Activated T-cell treated with anti-CD3 and anti-CD28 coated beads, Interleukin-2, amount 50 U/mL, for 24 hours (primary cell): ENCODE results near the gene MAEL.
"Not testable (repeated sequence)": the region's sequence is repeated elsewhere in the genome, so short reads cannot be mapped to it uniquely, and the experiment has no call there.

Experiments used
- DNase-seq: peaks from one replicate; pipeline ENCODE4 v3.0.0-alpha.2; 2020
- H3K27ac Mint-ChIP-seq: 2 replicates; pipeline ENCODE4 v1.8.0; 2020; ENCODE audit warnings: mild to moderate bottlenecking, mixed read lengths
- H3K27me3 Mint-ChIP-seq: 2 replicates; pipeline ENCODE4 v1.8.0; 2020; ENCODE audit warnings: mixed read lengths
- H3K36me3 Mint-ChIP-seq: 2 replicates; pipeline ENCODE4 v1.8.0; 2020; ENCODE audit warnings: low read depth, mixed read lengths
- H3K4me1 Mint-ChIP-seq: 2 replicates; pipeline ENCODE4 v1.8.0; 2020; ENCODE audit warnings: low read depth, mixed read lengths
- H3K4me3 Mint-ChIP-seq: 2 replicates; pipeline ENCODE4 v1.8.0; 2020; ENCODE audit warnings: mild to moderate bottlenecking, moderate library complexity, mixed read lengths
- H3K9me3 Mint-ChIP-seq: 2 replicates; pipeline ENCODE4 v1.8.0; 2020; ENCODE audit warnings: mixed read lengths

The MAEL gene

DNA sequence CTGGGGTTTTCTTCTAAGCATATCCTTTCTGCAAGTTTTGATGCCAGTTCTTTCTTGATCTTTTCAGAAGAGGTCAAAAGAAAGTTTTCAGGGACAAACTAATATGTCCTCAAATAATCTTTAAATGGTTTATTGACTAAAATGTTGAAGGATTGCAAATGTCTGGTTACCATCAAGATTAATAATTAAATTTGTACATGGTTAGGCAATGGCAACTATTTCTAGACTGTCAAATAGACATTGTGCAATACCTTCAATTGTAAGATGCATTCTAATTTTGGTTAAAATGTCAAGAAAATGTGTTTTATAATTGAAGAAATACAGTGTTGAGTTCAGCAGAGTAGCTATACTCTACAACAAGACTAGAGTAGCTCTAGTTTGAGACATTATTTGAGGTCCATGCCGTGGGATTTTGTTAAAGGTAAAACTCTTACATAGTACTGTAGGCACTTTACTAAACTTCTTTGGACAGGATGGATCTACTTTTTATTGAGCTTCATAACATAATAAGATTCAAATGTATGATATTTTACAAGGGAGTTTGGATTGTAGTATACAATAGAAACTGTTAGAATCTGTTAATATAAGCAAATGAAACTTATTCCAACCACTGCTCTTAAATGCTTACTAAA is 22.6 kb downstream of the MAEL start:
- Mint-ChIP-seq H3K4me3 (no peak overlapping the region), H3K9me3 (no peaks in the 10 kb centered on the region), H3K36me3 (no peaks in the 10 kb centered on the region), H3K27me3 (peaks cover 33% of the 10 kb centered on the region), H3K4me1 (peaks cover 5% of the 10 kb centered on the region), H3K27ac (no peak overlapping the region)
- DNase-seq: no peak

- H3K27me3 Mint-ChIP-seq: peaks cover 33% of the 10 kb centered on the region
- DNase-seq: no peak
- no peaks in the 10 kb centered on the region for H3K9me3 Mint-ChIP-seq
- no peak overlapping the region for H3K4me3 Mint-ChIP-seq
- H3K4me1 Mint-ChIP-seq: peaks cover 5% of the 10 kb centered on the region
- no peak overlapping the region for H3K27ac Mint-ChIP-seq
- no peaks in the 10 kb centered on the region for H3K36me3 Mint-ChIP-seq
Measured at GRCh38 chr1:167012570-167012969, 23.5 kb downstream of the MAEL start.

- Mint-ChIP-seq H3K4me1 (peaks cover 5% of the 10 kb centered on the region), H3K27ac (no peak overlapping the region), H3K9me3 (no peaks in the 10 kb centered on the region), H3K36me3 (no peaks in the 10 kb centered on the region), H3K27me3 (peaks cover 33% of the 10 kb centered on the region), H3K4me3 (no peak overlapping the region)
- no peak for DNase-seq
Measured at GRCh38 chr1:167013108-167013929, 24.2 kb downstream of the MAEL start.

DNA sequence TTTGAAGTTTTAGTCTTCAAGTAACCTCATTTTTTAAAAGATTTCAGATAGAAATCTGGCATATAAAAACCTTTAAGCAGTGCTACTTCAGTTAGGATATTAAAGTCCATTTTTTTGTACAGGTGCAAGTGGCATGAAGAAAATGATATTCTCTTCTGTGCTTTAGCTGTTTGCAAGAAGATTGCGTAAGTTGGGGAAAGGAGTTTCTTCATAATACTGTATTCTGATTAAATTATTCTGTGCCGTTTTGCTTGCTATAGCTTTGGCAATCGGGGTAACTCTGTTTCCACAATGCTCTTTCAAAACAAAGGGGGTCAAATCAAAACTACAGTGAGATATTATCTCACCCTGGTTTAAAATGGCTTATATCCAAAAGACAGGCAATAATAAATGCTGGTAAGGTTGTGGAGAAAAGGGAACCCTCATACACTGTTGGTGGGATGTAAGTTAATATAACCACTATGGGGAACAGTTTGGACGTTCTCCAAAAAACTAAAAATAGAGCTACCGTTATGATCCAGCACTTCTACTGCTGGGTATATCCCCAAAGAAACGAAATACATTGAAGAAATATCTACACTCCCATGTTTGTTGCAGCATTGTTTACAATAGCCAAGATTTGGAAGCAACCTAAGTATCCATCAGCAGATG is 27.1 kb downstream of the MAEL start:
- DNase-seq: no peak
- Mint-ChIP-seq H3K27ac (no peak overlapping the region), H3K36me3 (no peaks in the 10 kb centered on the region), H3K27me3 (peaks cover 16% of the 10 kb centered on the region), H3K4me1 (no peaks in the 10 kb centered on the region), H3K9me3 (no peaks in the 10 kb centered on the region), H3K4me3 (no peak overlapping the region)

DNA sequence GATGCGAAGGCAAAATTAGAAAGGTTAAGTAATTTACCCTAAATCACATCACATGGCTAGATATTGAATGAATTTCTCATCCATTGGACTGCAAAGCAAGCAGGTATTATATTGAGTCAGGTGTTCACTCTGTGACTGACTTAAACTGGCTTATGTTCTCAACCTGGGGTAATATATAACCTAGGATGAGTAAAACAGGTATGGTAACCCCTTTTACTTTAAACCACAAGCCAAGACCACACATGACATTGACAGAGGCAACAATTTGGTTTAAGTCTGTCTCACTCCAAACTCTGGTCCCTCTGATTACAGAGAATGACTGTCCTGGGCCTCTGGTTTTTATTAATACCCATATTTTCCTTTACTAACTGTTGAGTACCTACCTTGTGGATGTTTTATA is 33.3 kb downstream of the MAEL start:
- Mint-ChIP-seq H3K36me3 (no peaks in the 10 kb centered on the region), H3K4me3 (no peak overlapping the region), H3K27ac (no peak overlapping the region), H3K27me3 (peaks cover 28% of the 10 kb centered on the region), H3K4me1 (no peaks in the 10 kb centered on the region), H3K9me3 (no peaks in the 10 kb centered on the region)
- DNase-seq: no peak

GRCh38 chr1:167029553-167029952 is 40.5 kb downstream of the MAEL start:
- DNase-seq, H3K4me1 Mint-ChIP-seq, H3K27ac Mint-ChIP-seq, H3K9me3 Mint-ChIP-seq, H3K4me3 Mint-ChIP-seq, H3K36me3 Mint-ChIP-seq: not testable (repeated sequence)
- peaks cover 42% of the 10 kb centered on the region for H3K27me3 Mint-ChIP-seq

DNA sequence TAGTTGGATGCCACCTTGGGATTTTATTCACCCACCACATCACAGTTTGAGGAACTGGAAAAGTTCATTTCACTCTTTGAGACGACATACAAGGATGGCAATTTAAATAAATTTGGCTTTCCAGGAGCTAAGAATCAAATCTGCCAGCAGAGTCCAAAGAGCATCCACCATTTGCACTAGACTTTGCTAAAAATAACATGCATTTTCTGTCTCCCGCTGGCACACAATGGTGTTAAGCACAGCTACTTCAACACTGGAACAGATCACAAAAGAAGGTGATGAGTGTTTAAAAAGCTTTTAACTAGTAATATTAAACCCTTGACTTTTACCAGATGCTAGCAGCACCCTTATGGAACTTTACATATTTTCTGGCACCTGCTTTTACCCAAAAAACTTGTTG is 44.6 kb downstream of the MAEL start:
- no peaks in the 10 kb centered on the region for H3K4me1 Mint-ChIP-seq
- DNase-seq: no peak
- H3K9me3 Mint-ChIP-seq: no peaks in the 10 kb centered on the region
- no peak overlapping the region for H3K4me3 Mint-ChIP-seq
- H3K36me3 Mint-ChIP-seq: no peaks in the 10 kb centered on the region
- no peak overlapping the region for H3K27ac Mint-ChIP-seq
- H3K27me3 Mint-ChIP-seq: peaks cover 4% of the 10 kb centered on the region

DNA sequence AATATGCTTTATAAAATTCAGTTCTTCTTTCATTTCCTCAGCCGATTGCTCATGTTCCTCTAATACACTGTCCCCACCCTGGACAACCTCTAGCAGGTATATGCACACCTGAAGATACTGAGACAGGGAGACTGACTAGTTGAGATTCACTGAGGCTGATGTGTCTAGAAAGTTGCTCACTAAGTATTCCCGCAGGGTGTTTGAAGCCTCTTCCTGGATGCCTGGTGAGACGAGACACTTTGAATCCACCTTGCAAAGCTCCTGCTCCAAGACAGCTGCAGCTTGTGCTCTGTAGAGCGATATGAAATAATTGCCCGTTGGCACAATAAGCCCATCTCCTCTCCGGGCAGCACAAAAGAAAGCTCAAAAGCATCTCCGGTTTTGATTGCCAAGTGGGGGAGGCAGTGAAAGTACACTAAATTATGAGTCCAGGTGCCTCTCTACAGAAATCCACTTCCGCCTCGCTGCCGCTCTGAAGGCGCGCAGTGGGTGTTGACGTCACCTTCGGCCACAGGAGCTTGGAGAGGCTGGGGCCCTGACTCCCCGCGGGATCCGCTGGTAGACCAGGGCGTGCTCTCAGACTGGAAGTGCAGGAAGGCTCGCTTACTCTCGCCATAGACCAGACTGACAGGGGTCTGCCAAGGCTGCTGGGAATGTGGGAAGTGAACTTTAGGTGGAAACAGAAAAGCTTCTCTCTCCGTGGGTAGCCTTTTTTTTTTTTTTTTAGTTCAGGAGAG is 54.8 kb downstream of the MAEL start:
- Mint-ChIP-seq H3K9me3 (no peaks in the 10 kb centered on the region), H3K4me3 (peak overlapping the region; percentile 75), H3K27ac (peak overlapping the region; percentile 89), H3K36me3 (no peaks in the 10 kb centered on the region), H3K4me1 (peaks cover 15% of the 10 kb centered on the region), H3K27me3 (peaks cover 20% of the 10 kb centered on the region)
- peak; percentile 77 for DNase-seq

DNA sequence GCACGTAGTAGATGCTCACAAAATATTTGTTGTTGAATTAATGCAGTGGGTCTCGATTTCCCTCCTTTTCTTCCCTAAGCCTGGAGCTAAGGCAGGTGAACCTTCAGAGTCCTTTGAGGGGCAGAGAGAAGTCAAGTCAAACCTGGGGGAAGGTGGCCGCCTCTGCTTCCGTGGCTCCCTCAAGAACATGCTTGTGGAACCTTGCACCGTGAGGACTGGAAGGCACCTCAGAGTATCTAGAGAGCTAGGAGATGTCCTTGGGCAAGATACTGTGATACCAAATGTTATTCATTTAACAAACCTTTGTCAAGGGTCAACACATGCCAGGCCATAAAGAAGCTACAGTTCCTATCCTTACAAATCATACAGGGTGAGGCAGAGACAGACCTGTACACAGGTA is 62.8 kb downstream of the MAEL start:
- H3K27me3 Mint-ChIP-seq: no peaks in the 10 kb centered on the region

GRCh38 chr1:167052389-167052788 is 63.3 kb downstream of the MAEL start:
- Mint-ChIP-seq H3K4me3 (no peak overlapping the region), H3K36me3 (no peaks in the 10 kb centered on the region)
- DNase-seq: no peak

More for the DNA sequence above, 62.8 kb downstream of the MAEL start:
- no peak overlapping the region for H3K4me3 Mint-ChIP-seq
- DNase-seq: no peak
- H3K36me3 Mint-ChIP-seq: no peaks in the 10 kb centered on the region
- no peaks in the 10 kb centered on the region for H3K9me3 Mint-ChIP-seq
- H3K4me1 Mint-ChIP-seq: no peaks in the 10 kb centered on the region
- H3K27ac Mint-ChIP-seq: no peak overlapping the region

GRCh38 chr1:167054531-167054930 is 65.5 kb downstream of the MAEL start:
- Mint-ChIP-seq H3K4me3 (no peak overlapping the region), H3K27me3 (no peaks in the 10 kb centered on the region), H3K27ac (no peak overlapping the region), H3K4me1 (peaks cover 8% of the 10 kb centered on the region), H3K9me3 (no peaks in the 10 kb centered on the region), H3K36me3 (no peaks in the 10 kb centered on the region)
- DNase-seq: no peak

More at GRCh38 chr1:167052389-167052788, 63.3 kb downstream of the MAEL start:
- Mint-ChIP-seq H3K27me3 (no peaks in the 10 kb centered on the region), H3K27ac (no peak overlapping the region), H3K9me3 (no peaks in the 10 kb centered on the region), H3K4me1 (no peaks in the 10 kb centered on the region)

GRCh38 chr1:167054946-167055630 is 66.0 kb downstream of the MAEL start:
- Mint-ChIP-seq H3K4me1 (peaks cover 8% of the 10 kb centered on the region), H3K27ac (no peak overlapping the region), H3K9me3 (no peaks in the 10 kb centered on the region), H3K27me3 (no peaks in the 10 kb centered on the region), H3K36me3 (no peaks in the 10 kb centered on the region), H3K4me3 (no peak overlapping the region)
- no peak for DNase-seq

DNA sequence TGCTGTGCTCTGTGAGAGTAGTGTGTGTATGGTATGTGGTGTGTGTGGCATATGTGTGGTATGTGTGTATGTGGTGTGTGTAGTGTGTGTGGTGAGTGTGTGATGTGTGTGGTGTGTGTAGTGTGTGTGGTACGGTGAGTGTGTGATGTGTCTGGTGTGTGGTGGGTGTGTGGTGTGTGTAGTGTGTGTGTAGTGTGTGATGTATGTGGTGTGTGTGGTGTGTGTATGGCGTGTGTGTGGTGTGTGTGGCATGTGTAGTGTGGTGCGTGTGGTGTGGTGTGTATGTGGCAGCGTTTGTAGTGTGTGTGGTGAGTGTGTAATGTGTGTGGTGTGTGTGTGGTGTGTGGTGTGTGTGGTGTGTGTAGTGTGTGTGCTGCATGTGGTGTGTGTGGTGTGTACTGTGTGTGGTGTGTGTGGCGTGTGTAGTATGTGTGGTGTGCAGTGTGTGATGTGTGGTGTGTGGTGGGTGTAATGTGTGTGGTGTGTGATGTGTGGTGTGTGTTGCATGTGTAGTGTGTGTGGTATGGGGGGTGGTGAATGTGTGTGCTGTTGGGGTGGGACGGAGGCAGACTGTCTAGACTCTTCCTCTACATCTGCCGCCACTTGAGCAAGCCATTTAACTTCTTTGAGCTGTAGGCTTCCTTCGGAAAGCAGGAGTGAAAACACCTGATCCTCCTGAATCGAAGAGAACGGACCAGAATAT is 67.6 kb downstream of the MAEL start:
- Mint-ChIP-seq H3K4me3 (no peak overlapping the region), H3K27me3 (no peaks in the 10 kb centered on the region), H3K4me1 (peaks cover 8% of the 10 kb centered on the region), H3K9me3 (no peaks in the 10 kb centered on the region), H3K36me3 (no peaks in the 10 kb centered on the region), H3K27ac (no peak overlapping the region)
- no peak for DNase-seq
